Bladder microvascular endothelial cell (primary cell): Measurements from ENCODE around the gene XPOT. TPM values are rescaled to one million over a fixed set of nuclear protein-coding genes. Genes with fewer than 3 reads are reported as not detected.

Source experiments
- total RNA-seq: library from RNA; depleted of rRNA; stranded (reverse); fragments of >200 nt; gene quantifications from 2 replicates; pipeline ENCODE4 v1.2.3, GENCODE V29; 2014

Gene XPOT, protein sequence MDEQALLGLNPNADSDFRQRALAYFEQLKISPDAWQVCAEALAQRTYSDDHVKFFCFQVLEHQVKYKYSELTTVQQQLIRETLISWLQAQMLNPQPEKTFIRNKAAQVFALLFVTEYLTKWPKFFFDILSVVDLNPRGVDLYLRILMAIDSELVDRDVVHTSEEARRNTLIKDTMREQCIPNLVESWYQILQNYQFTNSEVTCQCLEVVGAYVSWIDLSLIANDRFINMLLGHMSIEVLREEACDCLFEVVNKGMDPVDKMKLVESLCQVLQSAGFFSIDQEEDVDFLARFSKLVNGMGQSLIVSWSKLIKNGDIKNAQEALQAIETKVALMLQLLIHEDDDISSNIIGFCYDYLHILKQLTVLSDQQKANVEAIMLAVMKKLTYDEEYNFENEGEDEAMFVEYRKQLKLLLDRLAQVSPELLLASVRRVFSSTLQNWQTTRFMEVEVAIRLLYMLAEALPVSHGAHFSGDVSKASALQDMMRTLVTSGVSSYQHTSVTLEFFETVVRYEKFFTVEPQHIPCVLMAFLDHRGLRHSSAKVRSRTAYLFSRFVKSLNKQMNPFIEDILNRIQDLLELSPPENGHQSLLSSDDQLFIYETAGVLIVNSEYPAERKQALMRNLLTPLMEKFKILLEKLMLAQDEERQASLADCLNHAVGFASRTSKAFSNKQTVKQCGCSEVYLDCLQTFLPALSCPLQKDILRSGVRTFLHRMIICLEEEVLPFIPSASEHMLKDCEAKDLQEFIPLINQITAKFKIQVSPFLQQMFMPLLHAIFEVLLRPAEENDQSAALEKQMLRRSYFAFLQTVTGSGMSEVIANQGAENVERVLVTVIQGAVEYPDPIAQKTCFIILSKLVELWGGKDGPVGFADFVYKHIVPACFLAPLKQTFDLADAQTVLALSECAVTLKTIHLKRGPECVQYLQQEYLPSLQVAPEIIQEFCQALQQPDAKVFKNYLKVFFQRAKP
- total RNA-seq: 31.7 and 58.3 TPM in 2 replicates

DNA sequence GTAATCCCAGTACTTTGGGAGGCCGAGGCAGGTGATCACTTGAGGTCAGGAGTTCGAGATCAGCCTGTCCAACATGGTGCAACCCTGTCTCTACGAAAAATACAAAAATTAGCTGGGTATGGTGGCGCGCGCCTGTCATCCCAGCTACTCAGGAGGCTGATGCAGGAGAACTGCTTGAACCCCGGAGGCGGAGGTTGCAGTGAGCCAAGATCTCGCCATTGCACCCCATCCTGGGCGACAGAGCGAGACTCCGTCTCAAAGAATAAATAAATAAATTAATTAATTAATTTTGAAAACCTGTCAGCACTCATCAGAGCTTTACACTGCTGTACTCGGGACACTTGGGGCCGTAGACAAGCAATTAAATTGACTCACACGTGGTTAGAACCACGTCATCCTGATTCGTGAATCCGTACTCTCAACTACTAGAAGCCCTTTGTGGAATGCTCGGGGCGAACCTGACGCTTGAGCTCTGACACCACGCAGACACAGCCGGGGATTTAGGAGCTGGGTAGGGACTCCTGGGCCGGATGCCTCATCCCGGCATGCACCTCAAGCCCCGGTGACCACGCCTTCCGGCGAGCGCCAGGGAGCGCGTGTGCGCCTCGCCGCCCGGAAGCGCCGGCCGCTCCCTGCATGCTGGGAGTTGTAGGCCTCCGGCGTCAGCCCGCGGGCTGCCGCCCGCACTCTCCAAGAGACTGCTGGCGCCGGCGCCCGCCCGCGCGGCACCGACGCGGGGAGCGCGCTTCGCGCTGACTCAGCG, at the start of gene XPOT:
XPOT (plus strand) TSS at position 686 of the 763 bp plus-strand sequence. CDS start 5,644 bp downstream, outside the sequence.

GRCh38 chr12:64390275-64390851, 13.8 kb upstream of the XPOT start, which contains the start of gene C12orf56:
Gene C12orf56 (minus strand): TSS chr12:64390758. CDS start chr12:64390565, 193 bp downstream.

DNA sequence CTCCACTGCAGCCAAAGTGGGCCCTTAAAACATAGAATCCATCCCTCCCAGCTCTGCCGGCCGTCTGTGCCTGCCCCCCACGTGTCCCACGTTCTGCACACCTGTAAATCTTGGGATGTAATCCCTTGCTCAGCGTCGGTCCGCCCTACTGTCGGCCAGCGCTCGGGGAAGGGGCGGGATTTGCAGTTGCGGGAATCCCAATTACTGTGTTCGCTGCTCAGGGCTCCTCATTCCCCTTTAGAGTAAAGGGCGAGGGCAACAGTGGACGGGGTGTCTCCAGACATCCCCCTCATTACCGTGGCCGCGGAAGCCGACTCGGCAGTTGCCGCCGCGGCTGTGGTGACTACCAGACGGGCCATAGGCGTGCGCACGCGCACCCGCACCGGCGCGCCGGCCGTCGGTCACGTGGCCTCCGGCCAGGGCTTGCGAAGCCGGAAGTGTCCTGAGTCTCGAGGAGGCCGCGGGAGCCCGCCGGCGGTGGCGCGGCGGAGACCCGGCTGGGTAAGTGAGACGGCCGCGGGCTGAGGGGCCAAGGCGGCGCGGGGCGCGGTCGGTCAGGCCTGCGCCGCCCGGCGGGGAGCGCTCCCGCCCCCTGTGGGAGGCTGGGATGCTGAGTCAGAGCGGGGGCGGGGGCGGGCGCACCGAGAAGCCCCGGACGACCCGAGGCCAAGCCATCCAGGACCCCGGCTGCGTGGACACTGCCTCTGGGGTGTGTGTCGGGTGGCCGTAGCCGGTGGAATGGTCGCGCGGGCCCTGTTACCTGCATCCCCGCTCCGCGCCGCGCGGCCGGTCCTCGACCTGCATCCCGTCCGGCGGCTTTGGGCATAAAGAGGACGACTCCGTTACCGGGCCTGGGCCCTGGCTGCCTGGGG, 47.7 kb downstream of the XPOT start, which contains the start of gene TBK1:
TBK1 (plus strand) TSS at position 434 of the 872 bp plus-strand sequence. CDS start 3,751 bp downstream, outside the sequence.

Other genes with a start within 250 kb of the XPOT start
- 3.7 and 4.2 TPM in 2 replicates for gene KICS2, start 182.1 kb upstream of the XPOT start, total RNA-seq
- not detected in 2 replicates for gene C12orf56, start 13.6 kb upstream of the XPOT start, total RNA-seq
- gene TBK1, start 47.7 kb downstream of the XPOT start, total RNA-seq: 26.7 and 46.9 TPM in 2 replicates
- gene RASSF3, start 206.1 kb downstream of the XPOT start, total RNA-seq: 25.4 and 26.3 TPM in 2 replicates